Hippocampal formation (tissue), 2 donors: ENCODE measurements around the gene CTNNA3.
A peak's percentile ranks its signal among the peaks of the same experiment; 100 is the strongest.
"Not testable (repeated sequence)": the region's sequence is repeated elsewhere in the genome, so short reads cannot be mapped to it uniquely, and the experiment has no call there.

Experiments used
- DNase-seq, 2 donors: peaks; one replicate each; lab custom pipeline; 2025; lab: John Stamatoyannopoulos, UW

CTNNA3 gene

GRCh38 chr10:67246066-67246555 is 449.9 kb downstream of the CTNNA3 start:
- DNase-seq, result peak in 1 of 2 donors; percentile 46

- no peak for DNase-seq
Measured at GRCh38 chr10:67242528-67242927, 453.5 kb downstream of the CTNNA3 start.

- no peak for DNase-seq
Measured at GRCh38 chr10:67241451-67241850, 454.5 kb downstream of the CTNNA3 start.

- DNase-seq, result no peak
Measured at GRCh38 chr10:67239864-67240497, 456.0 kb downstream of the CTNNA3 start.

GRCh38 chr10:67230680-67231500 is 465.1 kb downstream of the CTNNA3 start:
- DNase-seq, result not testable (repeated sequence)

- DNase-seq, result no peak
Measured at GRCh38 chr10:67225226-67225625, 470.8 kb downstream of the CTNNA3 start.

- no peak for DNase-seq
Measured at GRCh38 chr10:67224553-67224952, 471.4 kb downstream of the CTNNA3 start.

- DNase-seq, result no peak
Measured at GRCh38 chr10:67222934-67223333, 473.1 kb downstream of the CTNNA3 start.

- DNase-seq, result no peak
Measured at GRCh38 chr10:67221939-67222494, 474.0 kb downstream of the CTNNA3 start.

- DNase-seq, result no peak
Measured at GRCh38 chr10:67211680-67212079, 484.3 kb downstream of the CTNNA3 start.

- not testable (repeated sequence) for DNase-seq
Measured at GRCh38 chr10:67207923-67208322, 488.1 kb downstream of the CTNNA3 start.

- no peak for DNase-seq
Measured at GRCh38 chr10:67200913-67201564, 495.0 kb downstream of the CTNNA3 start.

GRCh38 chr10:67175354-67175753 is 520.6 kb downstream of the CTNNA3 start:
- peak in 1 of 2 donors; percentile 47 for DNase-seq

GRCh38 chr10:67173787-67174186 is 522.2 kb downstream of the CTNNA3 start:
- no peak for DNase-seq

GRCh38 chr10:67171970-67172369 is 524.0 kb downstream of the CTNNA3 start:
- no peak for DNase-seq

GRCh38 chr10:67156239-67156638 is 539.8 kb downstream of the CTNNA3 start:
- DNase-seq, result no peak

- no peak for DNase-seq
Measured at GRCh38 chr10:67151471-67151870, 544.5 kb downstream of the CTNNA3 start.

- no peak for DNase-seq
Measured at GRCh38 chr10:67144530-67144929, 551.5 kb downstream of the CTNNA3 start.

GRCh38 chr10:67141300-67141699 is 554.7 kb downstream of the CTNNA3 start:
- no peak for DNase-seq

- DNase-seq, result no peak
Measured at GRCh38 chr10:67140641-67141040, 555.4 kb downstream of the CTNNA3 start.

GRCh38 chr10:67127441-67127840 is 568.6 kb downstream of the CTNNA3 start:
- DNase-seq, result no peak

GRCh38 chr10:67119651-67120050 is 576.3 kb downstream of the CTNNA3 start:
- no peak for DNase-seq
